GM23338 (cell line): ENCODE results near the gene SLC4A3. TPM values are rescaled to one million over a fixed set of nuclear protein-coding genes. Genes with fewer than 3 reads are reported as not detected.

ENCODE experiments used
- ATAC-seq: fragments of 200-7000 bp; cut with Tn5 transposase; 3 replicates; pipeline ENCODE4 v1.9.1; 2020
- DNase-seq: peaks from one replicate; pipeline ENCODE4 v3.0.0-alpha.2; 2015; ENCODE audit warnings: low spot score
- H2AFZ ChIP-seq: fragments of 200-600 bp; sonication (generic); 2 replicates; pipeline ENCODE4 v1.8.0; 2016; ENCODE audit warnings: antibody characterized with exemption, mild to moderate bottlenecking, moderate library complexity
- H3F3A ChIP-seq: fragments of 200-600 bp; sonication (generic); replicated peaks from 2 replicates; pipeline ENCODE4 v1.8.0; 2017; ENCODE audit warnings: antibody characterized with exemption, mixed run types, low read depth
- H3K27ac ChIP-seq: fragments of 200-600 bp; sonication (generic); 2 replicates; pipeline ENCODE4 v1.6.1; 2016; ENCODE audit warnings: low read depth
- H3K27me3 ChIP-seq: fragments of 200-600 bp; sonication (generic); 2 replicates; pipeline ENCODE4 v1.8.0; 2016; ENCODE audit warnings: mild to moderate bottlenecking, mixed run types, moderate library complexity; ENCODE audit not compliant: insufficient read depth
- H3K36me3 ChIP-seq: fragments of 200-600 bp; sonication (generic); 2 replicates; pipeline ENCODE4 v1.8.0; 2016; ENCODE audit warnings: mild to moderate bottlenecking; ENCODE audit not compliant: insufficient read depth
- H3K4me1 ChIP-seq: fragments of 200-600 bp; sonication (generic); 2 replicates; pipeline ENCODE4 v1.8.0; 2016; ENCODE audit warnings: mild to moderate bottlenecking, moderate library complexity; ENCODE audit not compliant: insufficient read depth
- H3K4me2 ChIP-seq: fragments of 200-600 bp; sonication (generic); 2 replicates; pipeline ENCODE4 v1.7.1; 2017; ENCODE audit warnings: mixed run types
- H3K4me3 ChIP-seq: fragments of 200-600 bp; sonication (generic); 2 replicates; pipeline ENCODE4 v1.6.1; 2016; ENCODE audit warnings: mixed run types
- H3K79me2 ChIP-seq: fragments of 200-600 bp; sonication (generic); replicated peaks from 2 replicates; pipeline ENCODE4 v1.8.0; 2017; ENCODE audit warnings: mild to moderate bottlenecking; ENCODE audit not compliant: insufficient read depth
- H3K9me2 ChIP-seq: fragments of 200-600 bp; sonication (generic); 2 replicates; pipeline ENCODE4 v1.8.0; 2017; ENCODE audit not compliant: insufficient read depth
- H4K20me1 ChIP-seq: fragments of 200-600 bp; sonication (generic); replicated peaks from 2 replicates; pipeline ENCODE4 v1.8.0; 2017; ENCODE audit warnings: mild to moderate bottlenecking; ENCODE audit not compliant: insufficient read depth
- H3K27ac Mint-ChIP-seq: 2 replicates; pipeline ENCODE4 v1.8.0; 2020; ENCODE audit warnings: inconsistent platforms, mild to moderate bottlenecking, moderate library complexity, mixed read lengths
- H3K27me3 Mint-ChIP-seq: 3 replicates; pipeline ENCODE4 v1.8.0; 2022; ENCODE audit warnings: low read depth, mild to moderate bottlenecking, moderate library complexity, mixed read lengths, inconsistent platforms; ENCODE audit not compliant: insufficient read depth, poor library complexity
- H3K36me3 Mint-ChIP-seq: 3 replicates; pipeline ENCODE4 v1.8.0; 2021; ENCODE audit warnings: low read depth, mild to moderate bottlenecking, inconsistent platforms, moderate library complexity, mixed read lengths
- H3K4me1 Mint-ChIP-seq: 3 replicates; pipeline ENCODE4 v1.8.0; 2020; ENCODE audit warnings: mild to moderate bottlenecking, inconsistent platforms, mixed read lengths
- H3K4me3 Mint-ChIP-seq: 3 replicates; pipeline ENCODE4 v1.8.0; 2021; ENCODE audit warnings: moderate library complexity, mild to moderate bottlenecking, inconsistent platforms, mixed read lengths
- H3K9me3 Mint-ChIP-seq: 3 replicates; pipeline ENCODE4 v1.8.0; 2020; ENCODE audit warnings: moderate library complexity, mild to moderate bottlenecking, inconsistent platforms, mixed read lengths
- EZH2 ChIP-seq: fragments of 200-600 bp; sonication (generic); IDR thresholded peaks from one replicate; pipeline ENCODE4 v1.8.0; 2017; ENCODE audit warnings: antibody characterized with exemption, mild to moderate bottlenecking, low read depth; ENCODE audit not compliant: unreplicated experiment
- EZH2phosphoT487 ChIP-seq: fragments of 200-600 bp; sonication (generic); IDR thresholded peaks from one replicate; pipeline ENCODE4 v1.8.1; 2018; ENCODE audit warnings: antibody characterized with exemption; ENCODE audit not compliant: unreplicated experiment
- NANOG ChIP-seq: IDR thresholded peaks from 2 replicates; pipeline ENCODE4 v1.6.1; 2016; ENCODE audit warnings: antibody characterized with exemption, borderline replicate concordance
- REST ChIP-seq: IDR thresholded peaks from one replicate; pipeline ENCODE4 v1.6.1; 2018; ENCODE audit warnings: antibody characterized with exemption; ENCODE audit not compliant: unreplicated experiment
- STAT1 ChIP-seq: IDR thresholded peaks from one replicate; pipeline ENCODE4 v1.6.1; 2016; ENCODE audit warnings: antibody characterized with exemption; ENCODE audit not compliant: unreplicated experiment
- ZNF114 ChIP-seq: fragments of 250-450 bp; sonication (Bioruptor Pico); IDR thresholded peaks from 2 replicates; pipeline ENCODE4 v1.5.0; 2020; ENCODE audit warnings: mild to moderate bottlenecking, moderate library complexity
- polyA plus RNA-seq: library from polyadenylated mRNA; unstranded; fragments of >200 nt; fragmentation: Nextera tagmentation; extraction: Ambion mirVana; gene quantifications from 2 replicates; pipeline ENCODE4 v1.2.1, GENCODE V29; 2016
- total RNA-seq: library from RNA; depleted of rRNA; stranded (reverse); fragments of >200 nt; shearing (Covaris generic); gene quantifications from 2 replicates; pipeline ENCODE4 v1.2.3, GENCODE V29; 2014
- TF ChIP-seq, protein P1 (sequence below): fragments of 250-450 bp; sonication (Bioruptor Pico); IDR thresholded peaks from 2 replicates; pipeline ENCODE4 v1.5.0; 2020; ENCODE audit warnings: mild to moderate bottlenecking, moderate library complexity

The SLC4A3 gene
- total and polyA plus RNA-seq, 2 experiments from 2014 or later = 3.6 to 6.8 TPM

GRCh38 chr2:219661955-219662395 is 34.5 kb downstream of the SLC4A3 start:
- no peak overlapping the region for H3K4me3 ChIP-seq
- H3K36me3 ChIP-seq = peaks cover 3% of the 10 kb centered on the region; the same call in 1 of the 2 replicates
- ATAC-seq = no peak
- Mint-ChIP-seq H3K9me3 (peaks cover 19% of the 10 kb centered on the region), H3K27me3 (peaks cover 9% of the 10 kb centered on the region), H3K36me3 (peaks cover 16% of the 10 kb centered on the region), H3K4me1 (peaks cover 15% of the 10 kb centered on the region), H3K27ac (no peak overlapping the region), H3K4me3 (no peak overlapping the region; the same call in 2 of the 3 replicates)
- peak overlapping the region; percentile 3; the same call in 1 of the 2 replicates for H3K27ac ChIP-seq
- H3K4me2 ChIP-seq = no peak overlapping the region
- no peaks in the 10 kb centered on the region for H3K4me1 ChIP-seq
- H3K9me2 ChIP-seq = no peaks in the 10 kb centered on the region
- no peaks in the 10 kb centered on the region for H3K27me3 ChIP-seq
- no peak overlapping the region for H2AFZ ChIP-seq
- no peaks in the 10 kb centered on the region for H3F3A ChIP-seq
- no peak for DNase-seq
- H3K79me2 ChIP-seq = no peaks in the 10 kb centered on the region
- no peaks in the 10 kb centered on the region for H4K20me1 ChIP-seq
- TF ChIP-seq REST (no peak), NANOG (no peak)

DNA sequence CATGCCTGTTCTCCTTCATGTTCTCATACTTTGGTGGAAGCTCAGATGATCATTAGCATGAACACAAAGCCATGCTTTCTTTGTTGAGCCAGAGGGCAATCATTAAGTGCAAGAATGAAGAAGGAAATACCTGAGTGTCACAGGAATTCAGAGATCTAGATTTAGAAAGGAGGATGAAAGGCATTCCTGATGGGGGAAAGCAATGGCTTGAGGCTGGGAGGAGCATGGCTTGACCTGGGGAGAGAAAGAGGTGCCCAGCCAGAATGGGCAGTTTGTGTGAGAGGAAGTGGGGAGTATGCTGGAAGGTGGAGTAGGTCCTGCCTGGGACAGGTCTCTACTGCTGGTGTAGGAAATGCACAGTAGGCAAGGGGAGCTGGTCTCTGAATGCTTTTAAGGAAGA is 35.1 kb downstream of the SLC4A3 start:
- Mint-ChIP-seq H3K36me3 (peaks cover 16% of the 10 kb centered on the region), H3K4me1 (peaks cover 15% of the 10 kb centered on the region), H3K27me3 (peaks cover 9% of the 10 kb centered on the region), H3K4me3 (no peak overlapping the region; the same call in 2 of the 3 replicates), H3K27ac (no peak overlapping the region), H3K9me3 (peaks cover 19% of the 10 kb centered on the region)
- no peak overlapping the region for H3K4me3 ChIP-seq
- no peaks in the 10 kb centered on the region for H3K79me2 ChIP-seq
- H3K9me2 ChIP-seq = no peaks in the 10 kb centered on the region
- H2AFZ ChIP-seq = no peak overlapping the region
- H3K4me2 ChIP-seq = no peak overlapping the region
- H3K27me3 ChIP-seq = no peaks in the 10 kb centered on the region
- no peaks in the 10 kb centered on the region for H3F3A ChIP-seq
- peak overlapping the region; percentile 65; the same call in 1 of the 2 replicates for H3K27ac ChIP-seq
- peak; percentile 77 for ATAC-seq
- H3K36me3 ChIP-seq = peaks cover 3% of the 10 kb centered on the region; the same call in 1 of the 2 replicates
- no peaks in the 10 kb centered on the region for H3K4me1 ChIP-seq
- H4K20me1 ChIP-seq = no peaks in the 10 kb centered on the region
- TF ChIP-seq EZH2phosphoT487 = no peak
- peak; percentile 40; the same call in 1 of the 2 replicates for TF ChIP-seq NANOG
- no peak for TF ChIP-seq EZH2
- no peak for TF ChIP-seq REST
- no peak for TF ChIP-seq STAT1
- no peak for TF ChIP-seq ZNF114 (CRISPR knock-in tag)
- TF ChIP-seq, protein P1, sequence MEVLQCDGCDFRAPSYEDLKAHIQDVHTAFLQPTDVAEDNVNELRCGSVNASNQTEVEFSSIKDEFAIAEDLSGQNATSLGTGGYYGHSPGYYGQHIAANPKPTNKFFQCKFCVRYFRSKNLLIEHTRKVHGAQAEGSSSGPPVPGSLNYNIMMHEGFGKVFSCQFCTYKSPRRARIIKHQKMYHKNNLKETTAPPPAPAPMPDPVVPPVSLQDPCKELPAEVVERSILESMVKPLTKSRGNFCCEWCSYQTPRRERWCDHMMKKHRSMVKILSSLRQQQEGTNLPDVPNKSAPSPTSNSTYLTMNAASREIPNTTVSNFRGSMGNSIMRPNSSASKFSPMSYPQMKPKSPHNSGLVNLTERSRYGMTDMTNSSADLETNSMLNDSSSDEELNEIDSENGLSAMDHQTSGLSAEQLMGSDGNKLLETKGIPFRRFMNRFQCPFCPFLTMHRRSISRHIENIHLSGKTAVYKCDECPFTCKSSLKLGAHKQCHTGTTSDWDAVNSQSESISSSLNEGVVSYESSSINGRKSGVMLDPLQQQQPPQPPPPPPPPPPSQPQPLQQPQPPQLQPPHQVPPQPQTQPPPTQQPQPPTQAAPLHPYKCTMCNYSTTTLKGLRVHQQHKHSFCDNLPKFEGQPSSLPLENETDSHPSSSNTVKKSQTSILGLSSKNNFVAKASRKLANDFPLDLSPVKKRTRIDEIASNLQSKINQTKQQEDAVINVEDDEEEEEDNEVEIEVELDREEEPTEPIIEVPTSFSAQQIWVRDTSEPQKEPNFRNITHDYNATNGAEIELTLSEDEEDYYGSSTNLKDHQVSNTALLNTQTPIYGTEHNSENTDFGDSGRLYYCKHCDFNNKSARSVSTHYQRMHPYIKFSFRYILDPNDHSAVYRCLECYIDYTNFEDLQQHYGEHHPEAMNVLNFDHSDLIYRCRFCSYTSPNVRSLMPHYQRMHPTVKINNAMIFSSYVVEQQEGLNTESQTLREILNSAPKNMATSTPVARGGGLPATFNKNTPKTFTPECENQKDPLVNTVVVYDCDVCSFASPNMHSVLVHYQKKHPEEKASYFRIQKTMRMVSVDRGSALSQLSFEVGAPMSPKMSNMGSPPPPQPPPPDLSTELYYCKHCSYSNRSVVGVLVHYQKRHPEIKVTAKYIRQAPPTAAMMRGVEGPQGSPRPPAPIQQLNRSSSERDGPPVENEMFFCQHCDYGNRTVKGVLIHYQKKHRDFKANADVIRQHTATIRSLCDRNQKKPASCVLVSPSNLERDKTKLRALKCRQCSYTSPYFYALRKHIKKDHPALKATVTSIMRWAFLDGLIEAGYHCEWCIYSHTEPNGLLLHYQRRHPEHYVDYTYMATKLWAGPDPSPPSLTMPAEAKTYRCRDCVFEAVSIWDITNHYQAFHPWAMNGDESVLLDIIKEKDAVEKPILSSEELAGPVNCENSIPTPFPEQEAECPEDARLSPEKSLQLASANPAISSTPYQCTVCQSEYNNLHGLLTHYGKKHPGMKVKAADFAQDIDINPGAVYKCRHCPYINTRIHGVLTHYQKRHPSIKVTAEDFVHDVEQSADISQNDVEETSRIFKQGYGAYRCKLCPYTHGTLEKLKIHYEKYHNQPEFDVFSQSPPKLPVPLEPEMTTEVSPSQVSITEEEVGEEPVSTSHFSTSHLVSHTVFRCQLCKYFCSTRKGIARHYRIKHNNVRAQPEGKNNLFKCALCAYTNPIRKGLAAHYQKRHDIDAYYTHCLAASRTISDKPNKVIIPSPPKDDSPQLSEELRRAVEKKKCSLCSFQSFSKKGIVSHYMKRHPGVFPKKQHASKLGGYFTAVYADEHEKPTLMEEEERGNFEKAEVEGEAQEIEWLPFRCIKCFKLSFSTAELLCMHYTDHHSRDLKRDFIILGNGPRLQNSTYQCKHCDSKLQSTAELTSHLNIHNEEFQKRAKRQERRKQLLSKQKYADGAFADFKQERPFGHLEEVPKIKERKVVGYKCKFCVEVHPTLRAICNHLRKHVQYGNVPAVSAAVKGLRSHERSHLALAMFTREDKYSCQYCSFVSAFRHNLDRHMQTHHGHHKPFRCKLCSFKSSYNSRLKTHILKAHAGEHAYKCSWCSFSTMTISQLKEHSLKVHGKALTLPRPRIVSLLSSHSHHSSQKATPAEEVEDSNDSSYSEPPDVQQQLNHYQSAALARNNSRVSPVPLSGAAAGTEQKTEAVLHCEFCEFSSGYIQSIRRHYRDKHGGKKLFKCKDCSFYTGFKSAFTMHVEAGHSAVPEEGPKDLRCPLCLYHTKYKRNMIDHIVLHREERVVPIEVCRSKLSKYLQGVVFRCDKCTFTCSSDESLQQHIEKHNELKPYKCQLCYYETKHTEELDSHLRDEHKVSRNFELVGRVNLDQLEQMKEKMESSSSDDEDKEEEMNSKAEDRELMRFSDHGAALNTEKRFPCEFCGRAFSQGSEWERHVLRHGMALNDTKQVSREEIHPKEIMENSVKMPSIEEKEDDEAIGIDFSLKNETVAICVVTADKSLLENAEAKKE = peak; percentile 44; the same call in 1 of the 2 replicates
- DNase-seq = peak; percentile 78
